KMS-11 (cell line): Measurements from ENCODE around the gene VPS54.
"Not testable (repeated sequence)": the region's sequence is repeated elsewhere in the genome, so short reads cannot be mapped to it uniquely, and the experiment has no call there.

Experiments
- H2AFZ ChIP-seq: fragments of 200-600 bp; sonication (generic); 2 replicates; pipeline ENCODE4 v1.6.1; 2016; ENCODE audit warnings: antibody characterized with exemption, mixed run types, low read depth
- H3K27ac ChIP-seq: fragments of 200-600 bp; sonication (generic); 2 replicates; pipeline ENCODE4 v1.6.1; 2016; ENCODE audit warnings: mild to moderate bottlenecking, mixed run types
- H3K27me3 ChIP-seq: fragments of 200-600 bp; sonication (generic); 2 replicates; pipeline ENCODE4 v1.6.1; 2017; ENCODE audit warnings: mild to moderate bottlenecking, low read depth, mixed run types, moderate library complexity; ENCODE audit not compliant: insufficient read depth
- H3K36me3 ChIP-seq: fragments of 200-600 bp; sonication (generic); 2 replicates; pipeline ENCODE4 v1.6.1; 2017; ENCODE audit warnings: mild to moderate bottlenecking, mixed run types; ENCODE audit not compliant: insufficient read depth
- H3K4me1 ChIP-seq: fragments of 200-600 bp; sonication (generic); 2 replicates; pipeline ENCODE4 v1.6.1; 2016; ENCODE audit warnings: mild to moderate bottlenecking, low read depth, mixed run types; ENCODE audit not compliant: poor library complexity, severe bottlenecking
- H3K4me2 ChIP-seq: fragments of 200-600 bp; sonication (generic); 2 replicates; pipeline ENCODE4 v1.7.0; 2016; ENCODE audit warnings: mild to moderate bottlenecking, mixed run types
- H3K4me3 ChIP-seq: fragments of 200-600 bp; sonication (generic); IDR thresholded peaks from 2 replicates; pipeline ENCODE4 v1.6.1; 2017; ENCODE audit warnings: low read depth, low read length, mixed read lengths; ENCODE audit not compliant: insufficient read depth
- H3K79me2 ChIP-seq: fragments of 200-600 bp; sonication (generic); 2 replicates; pipeline ENCODE4 v1.6.1; 2016; ENCODE audit warnings: low read depth, mixed run types; ENCODE audit not compliant: insufficient read depth
- H3K9ac ChIP-seq: fragments of 200-600 bp; sonication (generic); 2 replicates; pipeline ENCODE4 v1.6.1; 2016; ENCODE audit warnings: mild to moderate bottlenecking, mixed run types
- H4K20me1 ChIP-seq: fragments of 200-600 bp; sonication (generic); 2 replicates; pipeline ENCODE4 v1.6.1; 2016; ENCODE audit warnings: mild to moderate bottlenecking, mixed run types; ENCODE audit not compliant: insufficient read depth
- TF ChIP-seq, protein P1 (sequence below): fragments of 200-600 bp; sonication (generic); conservative IDR thresholded peaks from 2 replicates; pipeline ENCODE4 v1.6.1; 2017; ENCODE audit warnings: low read depth, mild to moderate bottlenecking, antibody characterized with exemption, low read length, moderate library complexity, mixed read lengths

Gene VPS54

DNA sequence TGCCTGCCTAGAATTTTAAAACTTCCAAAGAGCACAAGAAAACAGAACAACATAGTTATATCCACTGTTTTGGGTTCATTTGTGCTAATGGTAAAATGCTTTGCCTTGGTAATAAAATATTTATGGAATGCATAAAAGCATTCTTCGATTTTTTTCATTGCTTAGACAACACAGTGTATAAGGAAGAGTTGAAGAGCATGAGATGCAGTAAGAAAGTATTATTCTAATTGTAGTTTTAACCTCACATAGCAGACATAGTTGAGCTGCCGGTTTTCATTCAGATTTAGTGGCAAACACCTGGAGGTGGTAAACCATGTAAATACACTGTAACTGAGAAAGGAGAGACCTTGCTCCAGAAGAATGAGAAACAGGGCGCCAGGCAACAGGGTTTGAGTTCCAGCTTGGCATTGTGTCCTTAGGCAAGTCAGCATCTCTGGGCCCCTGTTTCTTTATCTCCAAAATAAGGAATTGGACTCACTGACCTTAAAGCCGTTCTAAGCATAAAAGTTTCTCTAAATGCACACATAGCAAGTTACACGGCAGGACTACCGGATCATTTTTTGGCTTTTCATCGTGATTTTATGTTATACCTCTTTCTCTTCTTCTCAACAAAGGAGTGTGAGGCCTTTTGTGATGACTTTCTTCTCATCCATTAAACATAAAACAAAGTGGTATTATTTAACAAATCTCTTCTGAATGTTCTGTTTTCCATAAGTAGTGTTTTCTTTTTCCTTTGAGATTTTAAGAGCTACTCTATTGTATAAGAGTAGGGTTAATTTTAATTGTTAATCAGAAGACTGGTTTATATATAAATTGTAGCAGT is 169.6 kb downstream of the VPS54 start:
- Histone ChIP-seq H3K9ac (no peak overlapping the region), H3K4me1 (peaks cover 9% of the 10 kb centered on the region), H4K20me1 (no peaks in the 10 kb centered on the region), H3K27me3 (no peaks in the 10 kb centered on the region), H3K4me2 (no peak overlapping the region), H3K27ac (no peak overlapping the region), H3K79me2 (peaks cover 72% of the 10 kb centered on the region), H3K36me3 (no peaks in the 10 kb centered on the region), H3K4me3 (no peak overlapping the region), H2AFZ (no peak overlapping the region)
- TF ChIP-seq, protein P1, sequence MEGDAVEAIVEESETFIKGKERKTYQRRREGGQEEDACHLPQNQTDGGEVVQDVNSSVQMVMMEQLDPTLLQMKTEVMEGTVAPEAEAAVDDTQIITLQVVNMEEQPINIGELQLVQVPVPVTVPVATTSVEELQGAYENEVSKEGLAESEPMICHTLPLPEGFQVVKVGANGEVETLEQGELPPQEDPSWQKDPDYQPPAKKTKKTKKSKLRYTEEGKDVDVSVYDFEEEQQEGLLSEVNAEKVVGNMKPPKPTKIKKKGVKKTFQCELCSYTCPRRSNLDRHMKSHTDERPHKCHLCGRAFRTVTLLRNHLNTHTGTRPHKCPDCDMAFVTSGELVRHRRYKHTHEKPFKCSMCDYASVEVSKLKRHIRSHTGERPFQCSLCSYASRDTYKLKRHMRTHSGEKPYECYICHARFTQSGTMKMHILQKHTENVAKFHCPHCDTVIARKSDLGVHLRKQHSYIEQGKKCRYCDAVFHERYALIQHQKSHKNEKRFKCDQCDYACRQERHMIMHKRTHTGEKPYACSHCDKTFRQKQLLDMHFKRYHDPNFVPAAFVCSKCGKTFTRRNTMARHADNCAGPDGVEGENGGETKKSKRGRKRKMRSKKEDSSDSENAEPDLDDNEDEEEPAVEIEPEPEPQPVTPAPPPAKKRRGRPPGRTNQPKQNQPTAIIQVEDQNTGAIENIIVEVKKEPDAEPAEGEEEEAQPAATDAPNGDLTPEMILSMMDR, result no peak

- Histone ChIP-seq H3K79me2 (peaks cover 86% of the 10 kb centered on the region), H3K4me1 (peaks cover 23% of the 10 kb centered on the region)
- not testable (repeated sequence) for H3K4me3 ChIP-seq, H3K9ac ChIP-seq, H4K20me1 ChIP-seq, H3K27me3 ChIP-seq, H2AFZ ChIP-seq, H3K27ac ChIP-seq, H3K36me3 ChIP-seq, H3K4me2 ChIP-seq
Observed at GRCh38 chr2:63847571-63847970, 171.7 kb downstream of the VPS54 start.

GRCh38 chr2:63846487-63846886 is 172.7 kb downstream of the VPS54 start:
- TF ChIP-seq, protein P1, result no peak
- Histone ChIP-seq H3K36me3 (no peaks in the 10 kb centered on the region), H3K27me3 (no peaks in the 10 kb centered on the region), H3K9ac (no peak overlapping the region), H4K20me1 (peaks cover 5% of the 10 kb centered on the region; the same call in 1 of the 2 replicates), H3K4me1 (peaks cover 24% of the 10 kb centered on the region), H2AFZ (no peak overlapping the region), H3K4me2 (no peak overlapping the region), H3K27ac (no peak overlapping the region), H3K4me3 (no peak overlapping the region), H3K79me2 (peaks cover 85% of the 10 kb centered on the region)

- H2AFZ ChIP-seq, result no peak overlapping the region
- H3K4me1 ChIP-seq, result peaks cover 24% of the 10 kb centered on the region
- H3K36me3 ChIP-seq, result no peaks in the 10 kb centered on the region
- H3K79me2 ChIP-seq, result peaks cover 78% of the 10 kb centered on the region
- H3K27ac ChIP-seq, result no peak overlapping the region
- TF ChIP-seq, protein P1, result no peak
- H3K27me3 ChIP-seq, result no peaks in the 10 kb centered on the region
- no peak overlapping the region for H3K4me3 ChIP-seq
- H3K9ac ChIP-seq, result no peak overlapping the region
- peaks cover 5% of the 10 kb centered on the region; the same call in 1 of the 2 replicates for H4K20me1 ChIP-seq
- H3K4me2 ChIP-seq, result no peak overlapping the region
Observed at GRCh38 chr2:63845866-63846265, 173.4 kb downstream of the VPS54 start.

DNA sequence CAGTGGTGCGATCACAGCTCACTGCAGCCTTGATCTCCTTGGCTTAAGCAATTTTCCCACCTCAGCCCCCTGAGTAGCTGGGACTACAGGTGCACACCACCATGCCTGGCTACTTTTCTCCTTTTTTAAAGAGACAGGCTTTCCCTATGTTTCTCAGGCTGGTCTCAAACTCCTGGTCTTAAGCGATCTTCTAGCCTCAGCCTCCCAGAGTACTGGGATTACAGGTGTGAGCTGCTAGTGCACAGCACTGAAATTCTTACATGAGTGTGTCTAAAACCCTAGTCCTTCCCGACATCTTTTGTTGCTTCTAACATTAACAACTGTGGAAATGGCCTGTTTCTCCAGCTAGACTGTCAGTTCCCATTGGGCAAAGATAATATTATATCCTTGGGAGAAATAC is 174.6 kb downstream of the VPS54 start:
- TF ChIP-seq, protein P1, result no peak
- no peaks in the 10 kb centered on the region for H3K36me3 ChIP-seq
- H3K9ac ChIP-seq, result no peak overlapping the region

More for the DNA sequence above, 174.6 kb downstream of the VPS54 start:
- H4K20me1 ChIP-seq, result peaks cover 5% of the 10 kb centered on the region; the same call in 1 of the 2 replicates
- no peak overlapping the region for H3K4me3 ChIP-seq
- no peaks in the 10 kb centered on the region for H3K27me3 ChIP-seq
- H3K27ac ChIP-seq, result no peak overlapping the region
- no peak overlapping the region for H2AFZ ChIP-seq
- H3K4me1 ChIP-seq, result peaks cover 30% of the 10 kb centered on the region
- no peak overlapping the region for H3K4me2 ChIP-seq
- peaks cover 69% of the 10 kb centered on the region for H3K79me2 ChIP-seq
